CD8-positive, alpha-beta memory T cell (primary cell): ENCODE measurements around the gene SEMA3A. TPM values are rescaled to one million over a fixed set of nuclear protein-coding genes. Genes with fewer than 3 reads are reported as not detected.

Experiments used
- CTCF ChIA-PET: fragments of 350-600 bp; sonication (Branson Sonifier 250); formaldehyde crosslinking; loops from one replicate; lab custom pipeline; 2021; ENCODE audit warnings: antibody characterized with exemption; lab: Charles Lee
- POLR2A ChIA-PET: fragments of 350-600 bp; sonication (Branson Sonifier 250); formaldehyde crosslinking; loops from one replicate; lab custom pipeline; 2021; ENCODE audit warnings: antibody characterized with exemption; lab: Charles Lee
- DNase-seq, 5 donors: peaks; one replicate each; pipeline versions ENCODE4 v3.0.0 to v3.0.0-alpha.2; 2020 to 2022; ENCODE audit warnings: mixed read lengths in 1 of 5
- H3K27ac ChIP-seq: one replicate; pipeline ENCODE4 v1.7.0; 2013; ENCODE audit warnings: low read depth, mild to moderate bottlenecking, low read length, moderate library complexity
- H3K27me3 ChIP-seq: 2 replicates; pipeline ENCODE4 v1.7.0; 2013; ENCODE audit warnings: low read length, mild to moderate bottlenecking; ENCODE audit not compliant: insufficient read depth, poor library complexity, severe bottlenecking
- H3K36me3 ChIP-seq: 2 replicates; pipeline ENCODE4 v1.7.0; 2013; ENCODE audit warnings: mild to moderate bottlenecking, low read length, moderate library complexity; ENCODE audit not compliant: insufficient read depth
- H3K4me1 ChIP-seq: 2 replicates; pipeline ENCODE4 v1.7.0; 2013; ENCODE audit warnings: mild to moderate bottlenecking, low read length, moderate library complexity; ENCODE audit not compliant: insufficient read depth
- H3K4me3 ChIP-seq: 2 replicates; pipeline ENCODE4 v1.7.0; 2013; ENCODE audit warnings: mild to moderate bottlenecking, low read length
- H3K9me3 ChIP-seq: 2 replicates; pipeline ENCODE4 v1.7.0; 2013; ENCODE audit warnings: mild to moderate bottlenecking, low read length
- H3K27ac Mint-ChIP-seq, 8 donors: one replicate each; pipeline ENCODE4 v1.8.0; 2020 to 2021; ENCODE audit warnings: mixed read lengths in 8 of 8, mild to moderate bottlenecking in 6 of 8, inconsistent platforms in 3 of 8, moderate library complexity in 3 of 8
- H3K27me3 Mint-ChIP-seq, 2 donors: one replicate each; pipeline ENCODE4 v1.8.0; 2020 to 2021; ENCODE audit warnings: mixed read lengths in 2 of 2, mild to moderate bottlenecking in 1 of 2, moderate library complexity in 1 of 2
- H3K36me3 Mint-ChIP-seq, 3 donors: one replicate each; pipeline ENCODE4 v1.8.0; 2020 to 2021; ENCODE audit warnings: mixed read lengths in 3 of 3, inconsistent platforms in 1 of 3, mild to moderate bottlenecking in 1 of 3
- H3K4me1 Mint-ChIP-seq, 3 donors: one replicate each; pipeline ENCODE4 v1.8.0; 2020 to 2021; ENCODE audit warnings: mixed read lengths in 3 of 3, inconsistent platforms in 1 of 3, mild to moderate bottlenecking in 1 of 3
- H3K4me3 Mint-ChIP-seq, 7 donors: one replicate each; pipeline ENCODE4 v1.8.0; 2020 to 2021; ENCODE audit warnings: mixed read lengths in 7 of 7, mild to moderate bottlenecking in 6 of 7, moderate library complexity in 4 of 7, inconsistent platforms in 2 of 7
- H3K9me3 Mint-ChIP-seq, 5 donors: one replicate each; pipeline ENCODE4 v1.8.0; 2020 to 2022; ENCODE audit warnings: mixed read lengths in 5 of 5, mild to moderate bottlenecking in 3 of 5, moderate library complexity in 2 of 5, inconsistent platforms in 1 of 5
- polyA plus RNA-seq: library from polyadenylated mRNA; unstranded; fragments of 300-500 nt; fragmentation: Illumina TruSeq; gene quantifications from one replicate; pipeline ENCODE4 v1.2.3, GENCODE V29; 2021
- total RNA-seq, 2 experiments: library from RNA; stranded (reverse); gene quantifications; one replicate each; pipeline ENCODE4 v1.2.3, GENCODE V29; 2021

SEMA3A gene
- total and polyA plus RNA-seq, 3 experiments from 2014 or later: not detected

GRCh38 chr7:84083846-84084245 lies 110.7 kb downstream of the SEMA3A start:
- H3K27me3 Mint-ChIP-seq: no peaks in the 10 kb centered on the region

GRCh38 chr7:84081973-84082522 lies 112.5 kb downstream of the SEMA3A start:
- POLR2A ChIA-PET: no interaction called here
- Histone ChIP-seq H3K4me3 (no peak overlapping the region), H3K4me1 (no peaks in the 10 kb centered on the region), H3K36me3 (no peaks in the 10 kb centered on the region), H3K27ac (no peak overlapping the region), H3K27me3 (no peaks in the 10 kb centered on the region), H3K9me3 (no peaks in the 10 kb centered on the region)
- no peak overlapping the region for H3K4me3 Mint-ChIP-seq
- H3K36me3 Mint-ChIP-seq: no peaks in the 10 kb centered on the region
- H3K4me1 Mint-ChIP-seq: peaks cover 0 to 5% (median 0%) of the 10 kb centered on the region in 3 donors
- CTCF ChIA-PET: no interaction called here
- DNase-seq: no peak
- H3K27me3 Mint-ChIP-seq: no peaks in the 10 kb centered on the region
- H3K27ac Mint-ChIP-seq: no peak overlapping the region
- H3K9me3 Mint-ChIP-seq: peaks cover 0 to 6% (median 2%) of the 10 kb centered on the region in 5 donors

More at GRCh38 chr7:84083846-84084245, 110.7 kb downstream of the SEMA3A start:
- no peaks in the 10 kb centered on the region for H3K36me3 ChIP-seq
- no peak overlapping the region for H3K4me3 ChIP-seq
- no peak overlapping the region for H3K27ac ChIP-seq
- Mint-ChIP-seq H3K36me3 (no peaks in the 10 kb centered on the region), H3K4me3 (no peak overlapping the region), H3K27ac (no peak overlapping the region), H3K4me1 (peaks cover 0 to 5% (median 0%) of the 10 kb centered on the region in 3 donors), H3K9me3 (peaks cover 0 to 10% (median 3%) of the 10 kb centered on the region in 5 donors)
- CTCF ChIA-PET: no interaction called here
- no peak for DNase-seq
- POLR2A ChIA-PET: no interaction called here
- no peaks in the 10 kb centered on the region for H3K27me3 ChIP-seq
- H3K4me1 ChIP-seq: no peaks in the 10 kb centered on the region
- no peaks in the 10 kb centered on the region for H3K9me3 ChIP-seq

- H3K4me3 ChIP-seq: no peak overlapping the region
- ChIA-PET POLR2A (no interaction called here), CTCF (no interaction called here)
- H3K9me3 Mint-ChIP-seq: peaks cover 0 to 14% (median 2%) of the 10 kb centered on the region in 5 donors
- H3K9me3 ChIP-seq: no peaks in the 10 kb centered on the region
- peaks cover 0 to 5% (median 0%) of the 10 kb centered on the region in 3 donors for H3K4me1 Mint-ChIP-seq
- H3K27ac Mint-ChIP-seq: no peak overlapping the region
- no peaks in the 10 kb centered on the region for H3K36me3 ChIP-seq
- H3K36me3 Mint-ChIP-seq: no peaks in the 10 kb centered on the region
- DNase-seq: no peak
- H3K27me3 ChIP-seq: no peaks in the 10 kb centered on the region
- no peak overlapping the region for H3K4me3 Mint-ChIP-seq
- H3K4me1 ChIP-seq: no peaks in the 10 kb centered on the region
- H3K27me3 Mint-ChIP-seq: no peaks in the 10 kb centered on the region
- no peak overlapping the region for H3K27ac ChIP-seq
Observed at GRCh38 chr7:84077336-84077735, 117.3 kb downstream of the SEMA3A start.

- ChIA-PET POLR2A (no interaction called here), CTCF (no interaction called here)
- Mint-ChIP-seq H3K27me3 (no peaks in the 10 kb centered on the region), H3K36me3 (no peaks in the 10 kb centered on the region), H3K9me3 (peaks cover 0 to 11% (median 2%) of the 10 kb centered on the region in 5 donors), H3K4me1 (no peaks in the 10 kb centered on the region), H3K27ac (no peak overlapping the region), H3K4me3 (no peak overlapping the region)
- Histone ChIP-seq H3K4me3 (no peak overlapping the region), H3K27me3 (no peaks in the 10 kb centered on the region), H3K4me1 (no peaks in the 10 kb centered on the region), H3K9me3 (no peaks in the 10 kb centered on the region), H3K27ac (no peak overlapping the region), H3K36me3 (no peaks in the 10 kb centered on the region)
- DNase-seq: no peak
Observed at GRCh38 chr7:84076219-84076618, 118.4 kb downstream of the SEMA3A start.

- CTCF ChIA-PET: no interaction called here
- POLR2A ChIA-PET: no interaction called here
- H3K4me1 Mint-ChIP-seq: no peaks in the 10 kb centered on the region
- Histone ChIP-seq H3K4me1 (no peaks in the 10 kb centered on the region), H3K9me3 (no peaks in the 10 kb centered on the region), H3K27me3 (no peaks in the 10 kb centered on the region), H3K27ac (no peak overlapping the region), H3K4me3 (no peak overlapping the region), H3K36me3 (no peaks in the 10 kb centered on the region)
- peaks cover under 1 to 14% (median 3%) of the 10 kb centered on the region in 5 donors for H3K9me3 Mint-ChIP-seq
- H3K4me3 Mint-ChIP-seq: no peak overlapping the region
- DNase-seq: no peak
- H3K27ac Mint-ChIP-seq: no peak overlapping the region
- no peaks in the 10 kb centered on the region for H3K36me3 Mint-ChIP-seq
- H3K27me3 Mint-ChIP-seq: no peaks in the 10 kb centered on the region
Observed at GRCh38 chr7:84073186-84073875, 121.3 kb downstream of the SEMA3A start.

- ChIA-PET CTCF (no interaction called here), POLR2A (no interaction called here)
- Histone ChIP-seq H3K36me3 (no peaks in the 10 kb centered on the region), H3K4me3 (no peak overlapping the region), H3K27ac (no peak overlapping the region), H3K9me3 (no peaks in the 10 kb centered on the region), H3K4me1 (no peaks in the 10 kb centered on the region), H3K27me3 (no peaks in the 10 kb centered on the region)
- Mint-ChIP-seq H3K27me3 (no peaks in the 10 kb centered on the region), H3K4me3 (no peak overlapping the region), H3K27ac (no peak overlapping the region), H3K4me1 (no peaks in the 10 kb centered on the region), H3K9me3 (peaks cover 0 to 10% (median 3%) of the 10 kb centered on the region in 5 donors), H3K36me3 (no peaks in the 10 kb centered on the region)
- DNase-seq: no peak
Observed at GRCh38 chr7:84070770-84071169, 123.8 kb downstream of the SEMA3A start.

- no peaks in the 10 kb centered on the region for H3K36me3 ChIP-seq
- H3K4me1 Mint-ChIP-seq: no peaks in the 10 kb centered on the region
- ChIA-PET POLR2A (no interaction called here), CTCF (no interaction called here)
- H3K27ac ChIP-seq: no peak overlapping the region
- no peaks in the 10 kb centered on the region for H3K27me3 ChIP-seq
- H3K27me3 Mint-ChIP-seq: no peaks in the 10 kb centered on the region
- H3K4me1 ChIP-seq: no peaks in the 10 kb centered on the region
- H3K9me3 ChIP-seq: no peaks in the 10 kb centered on the region
- peaks cover 0 to 6% (median 3%) of the 10 kb centered on the region in 5 donors for H3K9me3 Mint-ChIP-seq
- no peak overlapping the region for H3K27ac Mint-ChIP-seq
- no peak for DNase-seq
- no peak overlapping the region for H3K4me3 ChIP-seq
- H3K4me3 Mint-ChIP-seq: no peak overlapping the region
- no peaks in the 10 kb centered on the region for H3K36me3 Mint-ChIP-seq
Observed at GRCh38 chr7:84069999-84070500, 124.5 kb downstream of the SEMA3A start.

GRCh38 chr7:84069033-84069432 lies 125.6 kb downstream of the SEMA3A start:
- POLR2A ChIA-PET: no interaction called here

More at GRCh38 chr7:84069033-84069432, 125.6 kb downstream of the SEMA3A start:
- Mint-ChIP-seq H3K27ac (no peak overlapping the region), H3K4me1 (no peaks in the 10 kb centered on the region), H3K36me3 (no peaks in the 10 kb centered on the region), H3K9me3 (peaks cover 0 to 6% (median 3%) of the 10 kb centered on the region in 5 donors), H3K4me3 (no peak overlapping the region), H3K27me3 (no peaks in the 10 kb centered on the region)
- no peaks in the 10 kb centered on the region for H3K4me1 ChIP-seq
- no peak overlapping the region for H3K27ac ChIP-seq
- DNase-seq: no peak
- H3K9me3 ChIP-seq: no peaks in the 10 kb centered on the region
- CTCF ChIA-PET: no interaction called here
- H3K36me3 ChIP-seq: no peaks in the 10 kb centered on the region
- no peaks in the 10 kb centered on the region for H3K27me3 ChIP-seq
- H3K4me3 ChIP-seq: no peak overlapping the region
